Measurements from ENCODE around the gene BRME1.

Gene BRME1

DNA sequence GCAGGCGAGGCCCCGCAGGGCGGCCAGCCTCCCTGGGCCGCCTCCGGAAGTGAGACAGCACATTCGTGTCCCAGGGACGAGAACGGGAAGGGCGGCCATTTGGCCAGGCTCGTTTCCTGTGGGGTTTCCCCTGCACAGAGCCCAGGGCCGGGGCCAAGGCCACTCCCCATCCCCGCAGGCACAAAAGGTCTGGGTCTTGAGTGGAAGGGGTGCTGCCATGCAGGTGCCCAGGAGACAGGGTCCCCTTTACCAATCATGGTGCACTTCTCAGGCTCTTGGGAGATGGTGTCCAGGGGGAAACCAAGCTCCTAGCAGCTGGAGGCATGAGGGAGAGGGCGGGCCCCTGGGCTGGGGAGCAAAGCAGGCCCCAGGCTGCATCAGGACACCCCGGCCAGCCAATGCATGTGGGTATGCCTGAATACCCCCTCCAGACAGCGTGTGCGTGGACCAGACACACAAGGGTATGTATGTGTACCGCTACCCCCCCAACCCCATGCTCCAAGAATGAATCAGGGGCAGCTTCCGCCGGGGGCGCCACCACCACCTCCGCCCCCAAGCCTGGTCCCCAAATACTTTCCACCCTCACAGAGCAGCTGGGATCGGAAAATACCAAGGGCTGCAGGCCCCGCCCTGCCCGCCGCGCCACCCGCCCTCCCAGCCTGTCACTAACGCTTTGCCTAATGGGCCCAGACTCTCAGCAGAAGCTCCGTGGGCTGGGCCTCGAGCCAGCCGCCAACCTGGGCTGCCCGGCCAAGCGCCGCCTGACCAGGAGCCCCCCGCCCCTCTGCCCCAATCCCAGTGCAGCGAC lies 66.6 kb downstream of the BRME1 start:
- peak overlapping the region; percentile 100 for H3K27ac Mint-ChIP-seq
- no peaks in the 10 kb centered on the region for H3K27me3 Mint-ChIP-seq
- H3K36me3 Mint-ChIP-seq (ENCODE audit: insufficient read depth): peaks cover 100% of the 10 kb centered on the region
- H3K4me1 Mint-ChIP-seq (ENCODE audit: low read depth in 2 of 2): peaks cover 61 to 68% of the 10 kb centered on the region in 2 donors
- peak; percentile 77 to 79 (median 79) for DNase-seq
- ATAC-seq (replicated peaks): peak; percentile 26
- no peaks in the 10 kb centered on the region for H3K9me3 Mint-ChIP-seq
- H3K4me3 Mint-ChIP-seq: peak overlapping the region; percentile 95 to 98

DNA sequence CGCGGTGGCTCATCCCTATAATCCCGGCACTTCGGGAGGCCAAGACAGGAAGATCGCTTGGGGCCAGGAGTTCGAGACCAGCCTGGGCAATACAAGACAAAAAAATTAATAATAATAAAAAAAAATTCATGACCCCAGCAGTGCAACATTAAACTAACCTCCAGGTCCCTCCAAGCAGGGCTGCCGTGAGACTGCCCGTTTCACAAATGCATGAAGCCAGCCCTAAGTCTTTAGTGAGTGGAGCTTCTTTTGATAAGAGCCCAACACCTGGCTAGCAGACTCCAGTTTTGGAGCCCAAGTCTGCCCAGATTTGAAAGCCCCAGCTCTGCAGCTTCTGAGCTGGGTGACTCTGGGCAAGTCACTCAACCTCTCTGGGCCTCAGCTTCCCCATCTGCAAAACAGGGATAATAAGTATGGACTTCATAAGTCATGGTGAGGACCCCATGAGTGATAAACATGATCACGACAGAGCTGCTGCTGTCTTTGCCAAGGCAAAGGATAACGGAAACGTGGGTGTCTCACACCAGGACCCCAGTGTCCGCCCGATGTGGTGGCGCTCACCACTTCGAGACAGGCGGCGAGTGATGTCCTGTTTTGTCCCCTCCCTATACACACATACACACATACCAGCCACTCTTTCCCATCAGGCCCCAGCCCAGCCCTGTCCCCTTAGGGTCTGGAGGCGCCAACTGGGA lies 67.3 kb downstream of the BRME1 start:
- peaks cover 100% of the 10 kb centered on the region for H3K36me3 Mint-ChIP-seq (ENCODE audit: insufficient read depth)
- peak overlapping the region; percentile 100 for H3K27ac Mint-ChIP-seq
- no peak for DNase-seq
- no peaks in the 10 kb centered on the region for H3K9me3 Mint-ChIP-seq
- ATAC-seq (replicated peaks): peak; percentile 5
- H3K4me3 Mint-ChIP-seq: peak overlapping the region; percentile 95 to 98
- H3K27me3 Mint-ChIP-seq: no peaks in the 10 kb centered on the region
- peaks cover 61 to 72% of the 10 kb centered on the region in 2 donors for H3K4me1 Mint-ChIP-seq (ENCODE audit: low read depth in 2 of 2)

DNA sequence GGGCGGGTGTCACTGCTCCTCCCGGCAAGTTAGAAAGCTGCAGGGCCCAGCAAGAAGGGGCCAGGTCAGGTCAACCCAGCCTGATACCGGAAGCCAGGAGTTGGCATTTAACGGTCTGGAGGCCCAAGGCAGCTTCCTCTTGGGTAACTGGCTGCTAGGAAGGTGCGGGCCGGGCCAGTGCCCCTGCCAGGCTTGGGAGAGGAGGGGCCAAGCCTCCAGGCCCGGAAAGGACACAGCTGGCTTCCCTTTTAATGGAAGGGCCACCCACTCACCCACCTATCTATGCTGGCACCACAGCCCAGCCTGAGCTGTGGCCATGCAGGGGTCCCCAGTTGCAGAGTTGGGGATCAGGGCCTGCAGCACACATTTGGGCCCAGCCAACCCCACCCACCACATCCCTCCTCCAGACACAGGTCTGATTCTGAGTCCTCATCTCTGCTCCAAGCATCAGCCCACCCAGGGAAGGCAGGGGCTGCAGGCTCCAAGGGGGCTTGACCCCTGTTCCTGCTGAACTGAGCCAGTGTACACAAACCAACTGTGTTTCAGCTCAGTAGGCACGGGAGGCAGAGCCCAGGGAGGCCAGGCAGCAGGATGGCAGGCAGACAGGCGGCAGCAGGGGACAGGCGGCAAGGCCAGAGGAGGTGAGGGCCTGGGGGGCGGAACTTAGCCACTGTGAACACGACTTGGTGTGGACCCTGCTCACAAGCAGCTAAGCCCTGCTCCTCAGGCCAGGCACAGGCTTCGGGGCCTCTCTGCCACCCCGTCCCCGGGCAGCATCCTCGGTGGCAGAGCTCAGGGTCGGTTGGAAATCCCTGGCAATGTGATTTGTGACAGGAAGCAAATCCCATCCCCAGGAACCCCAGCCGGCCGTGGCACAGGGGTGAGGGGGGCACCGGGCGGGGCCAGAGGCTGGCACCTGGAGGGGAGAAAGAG lies 69.9 kb downstream of the BRME1 start:
- H3K27me3 Mint-ChIP-seq: no peaks in the 10 kb centered on the region
- peak overlapping the region; percentile 95 to 98 for H3K4me3 Mint-ChIP-seq
- H3K9me3 Mint-ChIP-seq: no peaks in the 10 kb centered on the region
- peaks cover 100% of the 10 kb centered on the region for H3K36me3 Mint-ChIP-seq (ENCODE audit: insufficient read depth)
- DNase-seq: peak in 2 of 3 experiments; percentile 29 to 34
- H3K4me1 Mint-ChIP-seq (ENCODE audit: low read depth in 2 of 2): peaks cover 51 to 68% of the 10 kb centered on the region in 2 donors
- H3K27ac Mint-ChIP-seq: peak overlapping the region; percentile 100
- no peak for ATAC-seq (replicated peaks)

DNA sequence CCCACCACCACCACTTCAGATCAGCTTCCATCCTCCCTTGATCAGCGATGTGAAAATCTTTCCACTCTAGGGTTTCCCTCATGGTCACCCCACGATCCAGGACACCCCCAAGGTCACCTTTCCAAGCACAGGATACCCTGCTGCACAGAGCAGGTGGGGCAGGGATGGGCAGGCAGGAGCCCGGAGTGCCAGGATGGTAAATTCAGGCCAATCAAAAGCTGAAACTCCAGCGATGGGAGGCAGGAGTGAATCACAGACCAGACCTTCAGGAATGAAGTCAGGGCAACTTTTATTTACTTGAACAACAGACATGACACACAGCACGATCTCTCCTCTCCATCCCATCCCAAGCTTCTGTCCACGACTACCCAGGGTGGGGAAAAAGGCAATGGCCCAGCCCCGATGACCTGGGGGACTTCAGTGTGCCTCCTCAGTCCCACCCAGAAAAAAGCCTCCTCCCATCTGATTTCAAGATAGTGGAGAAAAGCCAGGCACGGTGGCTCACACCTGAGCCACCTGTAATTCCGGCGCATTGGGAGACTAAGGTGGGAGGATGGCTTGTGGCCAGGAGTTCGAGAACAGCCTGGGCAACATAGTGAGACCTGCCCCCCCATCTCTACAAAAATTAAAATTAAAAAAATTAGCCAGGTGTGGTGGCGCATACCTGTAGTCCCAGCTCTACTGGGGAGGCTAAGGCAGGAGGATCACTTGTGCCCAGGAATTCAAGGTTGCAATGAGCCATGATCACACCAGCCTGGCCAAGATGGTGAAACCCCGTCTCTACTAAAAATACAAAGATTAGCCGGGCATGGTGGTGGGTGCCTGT lies 71.5 kb downstream of the BRME1 start:
- Mint-ChIP-seq H3K27me3 (no peaks in the 10 kb centered on the region), H3K27ac (peak overlapping the region; percentile 100), H3K36me3 (ENCODE audit: insufficient read depth) (peaks cover 100% of the 10 kb centered on the region), H3K4me3 (peak overlapping the region; percentile 81 to 98), H3K9me3 (no peaks in the 10 kb centered on the region), H3K4me1 (ENCODE audit: low read depth in 2 of 2) (peaks cover 37 to 55% of the 10 kb centered on the region in 2 donors)
- ATAC-seq (replicated peaks) (no peak), DNase-seq (no peak)

DNA sequence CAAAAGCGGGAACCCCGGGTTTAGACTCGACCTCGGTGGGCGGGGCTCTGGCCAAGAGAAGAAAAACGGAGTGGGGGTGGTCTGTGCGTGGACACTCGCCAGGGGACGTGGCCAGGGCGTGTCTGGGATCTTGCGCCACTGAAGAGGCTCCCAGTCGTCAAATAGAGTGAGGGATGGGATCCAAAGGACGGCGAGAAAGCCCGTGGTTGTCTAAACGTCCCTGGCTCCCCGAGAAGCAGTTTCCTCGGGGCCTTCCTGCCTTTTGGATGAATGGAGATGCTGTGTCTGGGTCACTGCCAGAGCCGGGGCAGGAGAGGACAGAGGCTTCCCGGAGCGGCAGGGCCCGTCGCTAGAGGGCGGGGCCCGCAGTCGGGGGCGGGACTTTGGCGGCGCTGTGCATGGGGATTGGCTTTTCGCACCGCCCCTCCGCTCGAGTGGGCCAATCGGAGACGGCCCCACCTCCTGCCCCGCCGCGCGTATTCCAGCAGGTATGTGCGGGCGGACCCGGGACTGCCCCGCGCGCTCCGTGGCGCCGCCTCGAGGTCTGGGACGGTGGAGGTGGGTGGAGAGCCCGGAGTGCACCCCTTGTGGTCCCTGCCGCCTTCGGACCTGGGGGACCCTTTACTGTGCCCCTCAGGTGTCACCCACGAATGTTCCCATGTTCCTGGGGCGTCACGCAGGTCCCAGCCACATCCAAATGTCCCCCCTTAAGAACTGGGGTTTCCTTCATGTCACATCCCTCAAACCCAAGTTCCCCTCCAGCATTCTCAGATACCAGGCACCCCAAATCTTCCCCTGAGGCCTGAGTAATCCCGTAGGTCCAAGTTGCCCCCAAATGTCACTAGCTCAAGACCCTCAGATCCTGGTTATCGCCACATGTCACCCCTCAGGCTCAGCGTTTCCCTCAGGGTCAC lies 72.3 kb downstream of the BRME1 start:
- Mint-ChIP-seq H3K4me1 (ENCODE audit: low read depth in 2 of 2) (peaks cover 32 to 46% of the 10 kb centered on the region in 2 donors), H3K9me3 (no peaks in the 10 kb centered on the region), H3K27me3 (no peaks in the 10 kb centered on the region), H3K4me3 (peak overlapping the region; percentile 81 to 98), H3K36me3 (ENCODE audit: insufficient read depth) (peaks cover 99% of the 10 kb centered on the region), H3K27ac (peak overlapping the region; percentile 100)
- ATAC-seq (replicated peaks) (peak; percentile 58), DNase-seq (peak; percentile 90 to 94 (median 93))

Measured in effector memory CD8-positive, alpha-beta T cell (primary cell).